KMS-11 (cell line): ENCODE measurements around the gene DLG1.
"Not testable (repeated sequence)": the region's sequence is repeated elsewhere in the genome, so short reads cannot be mapped to it uniquely, and the experiment has no call there.

Experiments
- H2AFZ ChIP-seq: fragments of 200-600 bp; sonication (generic); 2 replicates; pipeline ENCODE4 v1.6.1; 2016; ENCODE audit warnings: antibody characterized with exemption, mixed run types, low read depth
- H3K27ac ChIP-seq: fragments of 200-600 bp; sonication (generic); 2 replicates; pipeline ENCODE4 v1.6.1; 2016; ENCODE audit warnings: mild to moderate bottlenecking, mixed run types
- H3K27me3 ChIP-seq: fragments of 200-600 bp; sonication (generic); 2 replicates; pipeline ENCODE4 v1.6.1; 2017; ENCODE audit warnings: mild to moderate bottlenecking, low read depth, mixed run types, moderate library complexity; ENCODE audit not compliant: insufficient read depth
- H3K36me3 ChIP-seq: fragments of 200-600 bp; sonication (generic); 2 replicates; pipeline ENCODE4 v1.6.1; 2017; ENCODE audit warnings: mild to moderate bottlenecking, mixed run types; ENCODE audit not compliant: insufficient read depth
- H3K4me1 ChIP-seq: fragments of 200-600 bp; sonication (generic); 2 replicates; pipeline ENCODE4 v1.6.1; 2016; ENCODE audit warnings: mild to moderate bottlenecking, low read depth, mixed run types; ENCODE audit not compliant: poor library complexity, severe bottlenecking
- H3K4me2 ChIP-seq: fragments of 200-600 bp; sonication (generic); 2 replicates; pipeline ENCODE4 v1.7.0; 2016; ENCODE audit warnings: mild to moderate bottlenecking, mixed run types
- H3K4me3 ChIP-seq: fragments of 200-600 bp; sonication (generic); IDR thresholded peaks from 2 replicates; pipeline ENCODE4 v1.6.1; 2017; ENCODE audit warnings: low read depth, low read length, mixed read lengths; ENCODE audit not compliant: insufficient read depth
- H3K79me2 ChIP-seq: fragments of 200-600 bp; sonication (generic); 2 replicates; pipeline ENCODE4 v1.6.1; 2016; ENCODE audit warnings: low read depth, mixed run types; ENCODE audit not compliant: insufficient read depth
- H3K9ac ChIP-seq: fragments of 200-600 bp; sonication (generic); 2 replicates; pipeline ENCODE4 v1.6.1; 2016; ENCODE audit warnings: mild to moderate bottlenecking, mixed run types
- H4K20me1 ChIP-seq: fragments of 200-600 bp; sonication (generic); 2 replicates; pipeline ENCODE4 v1.6.1; 2016; ENCODE audit warnings: mild to moderate bottlenecking, mixed run types; ENCODE audit not compliant: insufficient read depth
- CTCF ChIP-seq: fragments of 200-600 bp; sonication (generic); conservative IDR thresholded peaks from 2 replicates; pipeline ENCODE4 v1.6.1; 2017; ENCODE audit warnings: low read depth, mild to moderate bottlenecking, antibody characterized with exemption, low read length, moderate library complexity, mixed read lengths

The DLG1 gene

DNA sequence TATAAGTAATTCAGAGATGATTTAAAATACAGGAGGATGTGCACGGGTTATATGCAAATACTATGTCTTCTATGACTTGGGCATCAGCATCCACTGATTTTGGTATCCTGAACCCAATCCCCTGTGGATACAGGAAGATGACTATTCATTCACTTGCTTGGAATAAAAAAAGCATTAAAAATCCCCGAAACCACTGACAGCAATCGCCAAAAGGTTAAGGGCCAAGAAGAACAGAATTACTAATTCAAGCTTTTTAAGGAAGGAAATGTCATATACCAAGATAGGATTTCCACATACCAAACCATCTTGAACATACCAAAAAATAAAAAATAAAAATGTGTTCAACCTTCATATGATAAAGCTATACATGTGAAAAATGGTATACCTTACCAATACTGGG is 93.7 kb downstream of the DLG1 start:
- Histone ChIP-seq H3K36me3 (no peaks in the 10 kb centered on the region), H3K4me1 (peaks cover 13% of the 10 kb centered on the region), H3K4me3 (no peak overlapping the region), H3K27me3 (no peaks in the 10 kb centered on the region), H4K20me1 (peaks cover 10% of the 10 kb centered on the region; the same call in 1 of the 2 replicates), H3K4me2 (no peak overlapping the region), H3K9ac (no peak overlapping the region), H2AFZ (no peak overlapping the region), H3K79me2 (peaks cover 65% of the 10 kb centered on the region), H3K27ac (no peak overlapping the region)
- no peak for TF ChIP-seq CTCF

- no peaks in the 10 kb centered on the region for H3K27me3 ChIP-seq
- peaks cover 55% of the 10 kb centered on the region for H3K79me2 ChIP-seq
- H3K4me1 ChIP-seq: peaks cover 13% of the 10 kb centered on the region
- no peak overlapping the region for H3K4me3 ChIP-seq
- no peak overlapping the region for H2AFZ ChIP-seq
- H3K4me2 ChIP-seq: no peak overlapping the region; the same call in 1 of the 2 replicates
- H3K9ac ChIP-seq: no peak overlapping the region
- H4K20me1 ChIP-seq: peaks cover 10% of the 10 kb centered on the region; the same call in 1 of the 2 replicates
- no peak for TF ChIP-seq CTCF
- H3K27ac ChIP-seq: no peak overlapping the region
- H3K36me3 ChIP-seq: no peaks in the 10 kb centered on the region
Observed at GRCh38 chr3:197203714-197204146, 94.7 kb downstream of the DLG1 start.

GRCh38 chr3:197202694-197203093 is 95.7 kb downstream of the DLG1 start:
- Histone ChIP-seq H4K20me1 (peaks cover 10% of the 10 kb centered on the region; the same call in 1 of the 2 replicates), H3K4me1 (peaks cover 13% of the 10 kb centered on the region), H3K4me2 (no peak overlapping the region)

DNA sequence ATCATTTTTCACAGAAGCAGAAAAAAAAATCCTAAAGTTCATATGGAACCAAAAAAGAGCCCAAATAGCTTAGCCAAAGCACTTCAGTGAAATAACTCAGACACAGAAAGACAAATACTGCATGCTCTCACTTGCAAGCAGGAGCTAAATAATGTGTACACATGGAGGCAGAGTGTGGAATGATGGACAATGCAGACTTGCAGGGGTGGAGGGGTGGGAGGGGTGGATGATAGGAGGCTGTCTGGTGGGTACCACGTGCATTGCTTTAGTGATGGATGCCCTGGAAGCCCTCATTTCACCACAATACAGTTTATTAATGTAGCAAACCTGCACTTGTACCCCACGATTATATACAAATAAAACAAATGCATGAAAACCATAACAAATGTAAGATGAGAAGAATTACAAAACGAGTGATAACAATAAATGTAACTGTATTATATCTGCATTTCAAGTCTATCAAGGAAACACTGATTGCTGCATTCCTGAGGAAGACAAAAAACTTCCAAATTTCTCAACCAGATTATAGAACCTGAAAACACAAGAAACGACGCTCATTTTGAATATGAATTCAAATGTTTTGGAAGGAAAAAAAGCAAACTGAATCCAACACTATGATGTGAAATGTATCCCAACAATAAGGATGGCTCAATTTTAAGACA is 96.5 kb downstream of the DLG1 start:
- Histone ChIP-seq H2AFZ (no peak overlapping the region), H3K4me3 (no peak overlapping the region), H3K27ac (no peak overlapping the region), H4K20me1 (peaks cover 10% of the 10 kb centered on the region; the same call in 1 of the 2 replicates), H3K4me2 (no peak overlapping the region), H3K79me2 (peaks cover 46% of the 10 kb centered on the region), H3K36me3 (no peaks in the 10 kb centered on the region), H3K4me1 (peaks cover 13% of the 10 kb centered on the region), H3K27me3 (no peaks in the 10 kb centered on the region), H3K9ac (no peak overlapping the region)
- no peak for TF ChIP-seq CTCF

More at GRCh38 chr3:197202694-197203093, 95.7 kb downstream of the DLG1 start:
- Histone ChIP-seq H3K79me2 (peaks cover 46% of the 10 kb centered on the region), H3K27me3 (no peaks in the 10 kb centered on the region), H3K9ac (no peak overlapping the region), H3K4me3 (no peak overlapping the region), H2AFZ (no peak overlapping the region), H3K27ac (no peak overlapping the region), H3K36me3 (no peaks in the 10 kb centered on the region)
- no peak for TF ChIP-seq CTCF

GRCh38 chr3:197200856-197201255 is 97.6 kb downstream of the DLG1 start:
- H3K27ac ChIP-seq, H3K27me3 ChIP-seq, H3K4me3 ChIP-seq, H3K4me2 ChIP-seq, H3K9ac ChIP-seq, H2AFZ ChIP-seq, H3K36me3 ChIP-seq, H4K20me1 ChIP-seq: not testable (repeated sequence)
- Histone ChIP-seq H3K79me2 (peaks cover 43% of the 10 kb centered on the region), H3K4me1 (peaks cover 13% of the 10 kb centered on the region)
